Fibroblast of lung (primary cell): Measurements from ENCODE around the gene ENKD1. TPM values are rescaled to one million over a fixed set of nuclear protein-coding genes. Genes with fewer than 3 reads are reported as not detected.

Experiments
- DNase-seq, 2 donors: peaks; one replicate each; pipeline versions ENCODE4 v3.0.0 to v3.0.0-alpha.2; 2010; ENCODE audit warnings: low read depth in 2 of 2
- H2AFZ ChIP-seq: 2 replicates; pipeline ENCODE4 v1.5.1; 2012; ENCODE audit warnings: low read length, control low read depth, inconsistent platforms
- H3K27ac ChIP-seq: 2 replicates; pipeline ENCODE4 v1.5.1; 2011; ENCODE audit warnings: low read length, control low read depth; ENCODE audit not compliant: insufficient read depth
- H3K27me3 ChIP-seq: 2 replicates; pipeline ENCODE4 v1.5.1; 2011; ENCODE audit warnings: mild to moderate bottlenecking, low read length; ENCODE audit not compliant: control insufficient read depth, insufficient read depth
- H3K36me3 ChIP-seq: 2 replicates; pipeline ENCODE4 v1.5.1; 2011; ENCODE audit warnings: low read length; ENCODE audit not compliant: control insufficient read depth, insufficient read depth
- H3K4me1 ChIP-seq: 2 replicates; pipeline ENCODE4 v1.5.1; 2011; ENCODE audit warnings: low read length; ENCODE audit not compliant: control insufficient read depth, insufficient read depth; ENCODE audit errors: extremely low read depth
- H3K4me2 ChIP-seq: 2 replicates; pipeline ENCODE4 v1.5.1; 2011; ENCODE audit warnings: low read length, control low read depth; ENCODE audit not compliant: insufficient read depth; ENCODE audit errors: extremely low read depth
- H3K4me3 ChIP-seq, 4 experiments: fragments of 200-600 bp in 1 of 4; sonication (generic) in 1 of 4; replicated peaks in 1 of 4; 2 replicates each; pipeline ENCODE4 v1.5.1; 2011 to 2016; ENCODE audit warnings: low read length in 4 of 4, low read depth in 3 of 4, mild to moderate bottlenecking in 3 of 4, control low read depth in 2 of 4, inconsistent platforms in 1 of 4, mixed read lengths in 1 of 4; ENCODE audit not compliant: insufficient read depth in 1 of 4; ENCODE audit errors: control extremely low read depth in 1 of 4
- H3K79me2 ChIP-seq: 2 replicates; pipeline ENCODE4 v1.5.1; 2012; ENCODE audit warnings: mild to moderate bottlenecking, low read length, inconsistent platforms; ENCODE audit not compliant: control insufficient read depth, insufficient read depth
- H3K9ac ChIP-seq: 2 replicates; pipeline ENCODE4 v1.5.1; 2011; ENCODE audit warnings: mild to moderate bottlenecking, low read length, control low read depth; ENCODE audit not compliant: insufficient read depth
- H3K9me3 ChIP-seq: 2 replicates; pipeline ENCODE4 v1.5.1; 2012; ENCODE audit warnings: low read depth, low read length; ENCODE audit not compliant: control insufficient read depth, insufficient read depth
- H4K20me1 ChIP-seq: 2 replicates; pipeline ENCODE4 v1.5.1; 2011; ENCODE audit warnings: low read length; ENCODE audit not compliant: control insufficient read depth, insufficient read depth; ENCODE audit errors: extremely low read depth
- EZH2 ChIP-seq: IDR thresholded peaks from 2 replicates; pipeline ENCODE4 v1.5.1; 2012; ENCODE audit warnings: low read length, control low read depth, mild to moderate bottlenecking; ENCODE audit errors: missing control alignments
- polyA plus RNA-seq, 2 donors: library from polyadenylated mRNA; depleted of rRNA in 1 of 2; stranded (reverse) in 1 of 2; unstranded in 1 of 2; fragments of >200 nt; gene quantifications; 2 replicates each; pipeline ENCODE4 v1.2.1, GENCODE V29; 2011 to 2012; ENCODE audit warnings: missing spikeins in 1 of 2
- total RNA-seq: library from RNA; depleted of rRNA; stranded (reverse); fragments of >200 nt; gene quantifications from 2 replicates; pipeline ENCODE4 v1.2.1, GENCODE V29; 2014
- TF ChIP-seq, protein P1 (sequence below), 2 donors: IDR thresholded peaks in 1 of 2; conservative IDR thresholded peaks in 1 of 2; 1 replicate in 1 of 2; 2 replicates in 1 of 2; pipeline ENCODE4 v1.5.1; 2011 to 2012; ENCODE audit warnings: low read length in 2 of 2, control low read depth in 1 of 2, inconsistent platforms in 1 of 2, low read depth in 1 of 2, mild to moderate bottlenecking in 1 of 2

The ENKD1 gene
- total and polyA plus RNA-seq, 2 donors (not counting 1 experiment from before 2014, with no cell fraction given) = 3.2 to 17.8 TPM

GRCh38 chr16:67656344-67657016 lies 10.1 kb downstream of the ENKD1 start:
- no peaks in the 10 kb centered on the region for H3K79me2 ChIP-seq
- no peak for DNase-seq
- peaks cover 2% of the 10 kb centered on the region for H4K20me1 ChIP-seq
- no peak overlapping the region for H3K4me3 ChIP-seq
- H3K27me3 ChIP-seq = peaks cover 18% of the 10 kb centered on the region
- H3K4me2 ChIP-seq = no peak overlapping the region
- peaks cover 8% of the 10 kb centered on the region for H3K4me1 ChIP-seq
- no peak overlapping the region for H2AFZ ChIP-seq
- H3K36me3 ChIP-seq = peaks cover 4% of the 10 kb centered on the region
- no peak overlapping the region for H3K27ac ChIP-seq
- no peaks in the 10 kb centered on the region for H3K9me3 ChIP-seq
- H3K9ac ChIP-seq = no peak overlapping the region
- TF ChIP-seq, protein P1, sequence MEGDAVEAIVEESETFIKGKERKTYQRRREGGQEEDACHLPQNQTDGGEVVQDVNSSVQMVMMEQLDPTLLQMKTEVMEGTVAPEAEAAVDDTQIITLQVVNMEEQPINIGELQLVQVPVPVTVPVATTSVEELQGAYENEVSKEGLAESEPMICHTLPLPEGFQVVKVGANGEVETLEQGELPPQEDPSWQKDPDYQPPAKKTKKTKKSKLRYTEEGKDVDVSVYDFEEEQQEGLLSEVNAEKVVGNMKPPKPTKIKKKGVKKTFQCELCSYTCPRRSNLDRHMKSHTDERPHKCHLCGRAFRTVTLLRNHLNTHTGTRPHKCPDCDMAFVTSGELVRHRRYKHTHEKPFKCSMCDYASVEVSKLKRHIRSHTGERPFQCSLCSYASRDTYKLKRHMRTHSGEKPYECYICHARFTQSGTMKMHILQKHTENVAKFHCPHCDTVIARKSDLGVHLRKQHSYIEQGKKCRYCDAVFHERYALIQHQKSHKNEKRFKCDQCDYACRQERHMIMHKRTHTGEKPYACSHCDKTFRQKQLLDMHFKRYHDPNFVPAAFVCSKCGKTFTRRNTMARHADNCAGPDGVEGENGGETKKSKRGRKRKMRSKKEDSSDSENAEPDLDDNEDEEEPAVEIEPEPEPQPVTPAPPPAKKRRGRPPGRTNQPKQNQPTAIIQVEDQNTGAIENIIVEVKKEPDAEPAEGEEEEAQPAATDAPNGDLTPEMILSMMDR (conservative IDR thresholded peaks at IDR 0.05 in 1 of 2, IDR thresholded peaks at IDR 0.05 in 1 of 2; ENCODE audit: low read depth in 1 of 2, low read length in 2 of 2) = no peak
- TF ChIP-seq EZH2 = no peak

DNA sequence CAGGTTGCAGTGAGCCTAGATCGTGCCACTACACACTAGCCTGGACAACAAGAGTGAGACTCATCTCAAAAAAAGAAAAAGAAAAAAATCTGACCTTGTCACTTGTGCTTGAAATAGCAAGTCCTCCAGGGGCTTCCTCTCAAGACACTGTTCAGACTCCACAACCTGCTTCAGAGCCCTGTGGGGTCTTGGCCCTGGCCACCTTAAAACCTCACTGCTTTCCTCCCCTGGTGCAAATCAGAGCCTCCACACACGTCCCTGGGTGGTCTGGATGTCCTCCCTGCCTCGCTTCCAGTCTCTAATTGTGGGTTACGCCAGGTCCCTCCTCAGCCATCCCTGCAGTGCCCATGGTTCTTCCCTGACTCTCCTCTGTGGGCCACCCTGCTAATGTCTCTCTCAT lies 11.2 kb downstream of the ENKD1 start:
- H3K36me3 ChIP-seq = peaks cover 4% of the 10 kb centered on the region
- no peaks in the 10 kb centered on the region for H3K9me3 ChIP-seq
- H3K9ac ChIP-seq = no peak overlapping the region
- peaks cover 21% of the 10 kb centered on the region for H3K27me3 ChIP-seq
- no peaks in the 10 kb centered on the region for H3K79me2 ChIP-seq
- H2AFZ ChIP-seq = no peak overlapping the region
- H3K4me2 ChIP-seq = no peak overlapping the region
- TF ChIP-seq EZH2 = no peak
- TF ChIP-seq, protein P1 (conservative IDR thresholded peaks at IDR 0.05 in 1 of 2, IDR thresholded peaks at IDR 0.05 in 1 of 2; ENCODE audit: low read depth in 1 of 2, low read length in 2 of 2) = no peak
- no peak for DNase-seq
- no peak overlapping the region for H3K4me3 ChIP-seq
- peaks cover 2% of the 10 kb centered on the region for H4K20me1 ChIP-seq
- H3K27ac ChIP-seq = no peak overlapping the region
- H3K4me1 ChIP-seq = peaks cover 5% of the 10 kb centered on the region

DNA sequence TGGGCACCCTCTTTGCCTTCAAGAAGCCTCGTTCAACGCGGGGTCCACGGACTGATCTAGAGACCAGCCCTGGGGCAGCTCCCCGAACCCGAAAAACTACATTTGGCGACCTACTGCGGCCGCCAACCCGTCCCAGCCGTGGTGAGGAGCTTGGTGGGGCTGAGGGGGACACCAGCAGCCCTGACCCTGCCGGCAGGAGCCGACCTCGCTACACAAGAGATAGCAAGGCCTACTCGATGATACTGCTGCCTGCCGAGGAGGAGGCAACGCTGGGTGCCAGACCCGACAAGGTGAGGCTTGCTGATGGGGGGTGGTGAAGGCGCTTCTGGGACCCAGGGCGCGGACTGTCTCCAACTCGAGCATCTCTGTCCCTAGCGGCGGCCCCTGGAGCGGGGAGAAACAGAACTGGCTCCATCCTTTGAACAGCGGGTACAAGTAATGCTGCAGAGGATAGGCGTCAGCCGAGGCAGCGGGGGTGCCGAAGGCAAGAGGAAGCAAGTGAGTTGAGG lies 12.1 kb downstream of the ENKD1 start:
- no peak for DNase-seq
- Histone ChIP-seq H3K27ac (no peak overlapping the region), H3K79me2 (no peaks in the 10 kb centered on the region), H3K4me3 (no peak overlapping the region), H3K36me3 (peaks cover 4% of the 10 kb centered on the region), H3K9me3 (no peaks in the 10 kb centered on the region), H3K27me3 (peaks cover 29% of the 10 kb centered on the region), H3K9ac (no peak overlapping the region), H4K20me1 (peaks cover 2% of the 10 kb centered on the region), H3K4me2 (no peak overlapping the region), H3K4me1 (peaks cover 4% of the 10 kb centered on the region), H2AFZ (no peak overlapping the region)
- TF ChIP-seq EZH2 = peak; percentile 62
- TF ChIP-seq, protein P1 (conservative IDR thresholded peaks at IDR 0.05 in 1 of 2, IDR thresholded peaks at IDR 0.05 in 1 of 2; ENCODE audit: low read depth in 1 of 2, low read length in 2 of 2) = no peak
